Measurements from ENCODE around the gene PLCH2.

Gene PLCH2

GRCh38 chr1:2508751-2509150, 32.7 kb downstream of the PLCH2 start:
- no peak for DNase-seq
- Histone ChIP-seq H3K27me3 (replicated peaks) (no peaks in the 10 kb centered on the region), H3K4me3 (ENCODE audit: low read depth, low read length) (no peak overlapping the region), H3K36me3 (replicated peaks) (peaks cover 63% of the 10 kb centered on the region), H3K27ac (no peak overlapping the region)
- TF ChIP-seq, protein P1, sequence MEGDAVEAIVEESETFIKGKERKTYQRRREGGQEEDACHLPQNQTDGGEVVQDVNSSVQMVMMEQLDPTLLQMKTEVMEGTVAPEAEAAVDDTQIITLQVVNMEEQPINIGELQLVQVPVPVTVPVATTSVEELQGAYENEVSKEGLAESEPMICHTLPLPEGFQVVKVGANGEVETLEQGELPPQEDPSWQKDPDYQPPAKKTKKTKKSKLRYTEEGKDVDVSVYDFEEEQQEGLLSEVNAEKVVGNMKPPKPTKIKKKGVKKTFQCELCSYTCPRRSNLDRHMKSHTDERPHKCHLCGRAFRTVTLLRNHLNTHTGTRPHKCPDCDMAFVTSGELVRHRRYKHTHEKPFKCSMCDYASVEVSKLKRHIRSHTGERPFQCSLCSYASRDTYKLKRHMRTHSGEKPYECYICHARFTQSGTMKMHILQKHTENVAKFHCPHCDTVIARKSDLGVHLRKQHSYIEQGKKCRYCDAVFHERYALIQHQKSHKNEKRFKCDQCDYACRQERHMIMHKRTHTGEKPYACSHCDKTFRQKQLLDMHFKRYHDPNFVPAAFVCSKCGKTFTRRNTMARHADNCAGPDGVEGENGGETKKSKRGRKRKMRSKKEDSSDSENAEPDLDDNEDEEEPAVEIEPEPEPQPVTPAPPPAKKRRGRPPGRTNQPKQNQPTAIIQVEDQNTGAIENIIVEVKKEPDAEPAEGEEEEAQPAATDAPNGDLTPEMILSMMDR (IDR thresholded peaks at IDR 0.05; ENCODE audit: low read depth, low read length, missing control alignments): no peak
- in situ Hi-C loops (cut with HindIII; ENCODE audit: low pct_ligation_motif_present, low sequenced_read_pairs): loop anchor here (25.0 kb wide), 1 partner anchor 96 kb away; the partner anchor contains the start of gene PEX10

- Histone ChIP-seq H3K36me3 (replicated peaks) (peaks cover 68% of the 10 kb centered on the region), H3K27ac (no peak overlapping the region), H3K4me3 (ENCODE audit: low read depth, low read length) (no peak overlapping the region), H3K27me3 (replicated peaks) (no peaks in the 10 kb centered on the region)
- TF ChIP-seq, protein P1 (IDR thresholded peaks at IDR 0.05; ENCODE audit: low read depth, low read length, missing control alignments): no peak
- in situ Hi-C loops (cut with HindIII; ENCODE audit: low pct_ligation_motif_present, low sequenced_read_pairs): loop anchor here (25.0 kb wide), 1 partner anchor 97 kb away; the partner anchor contains the start of gene PEX10
- no peak for DNase-seq
Measured at GRCh38 chr1:2509589-2509988, 33.5 kb downstream of the PLCH2 start.

DNA sequence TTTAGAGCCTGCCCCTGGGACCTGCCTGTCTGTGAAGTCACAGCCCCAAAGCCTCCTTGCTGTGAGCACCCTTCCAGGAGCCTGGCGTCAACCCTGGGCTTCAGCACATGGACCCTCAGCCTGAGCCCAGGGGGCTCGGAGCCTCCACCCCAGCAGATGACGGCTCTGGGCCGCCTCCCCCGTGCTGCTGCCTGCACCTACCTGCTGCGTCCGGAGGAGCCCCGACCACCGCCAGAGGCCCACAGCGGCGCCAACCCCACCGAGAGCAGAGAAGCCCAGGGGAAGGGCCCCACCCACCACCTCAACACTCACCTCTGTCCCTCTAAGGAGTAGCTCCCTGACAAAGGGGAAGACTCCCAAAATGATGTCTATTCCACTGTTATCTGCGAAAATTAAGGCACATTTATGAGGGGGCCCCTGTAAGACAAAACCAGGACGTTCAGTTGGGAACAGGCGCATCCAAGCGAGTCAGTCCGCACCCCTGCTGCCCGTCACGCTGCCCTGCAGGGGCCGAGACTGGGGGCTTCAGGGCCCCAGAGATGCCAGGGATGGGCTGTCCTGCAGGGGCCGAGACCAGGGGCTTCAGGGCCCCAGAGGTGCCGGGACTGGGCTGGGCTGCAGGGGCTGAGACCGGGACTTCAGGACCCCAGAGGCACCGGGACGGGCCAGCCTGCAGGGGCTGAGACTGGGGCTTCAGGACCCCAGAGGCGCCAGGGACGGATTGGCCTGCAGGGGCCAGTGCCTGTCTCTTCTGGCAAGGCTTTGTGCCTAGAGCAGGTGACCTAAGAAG, 34.5 kb downstream of the PLCH2 start:
- Histone ChIP-seq H3K27me3 (replicated peaks) (no peaks in the 10 kb centered on the region), H3K36me3 (replicated peaks) (peaks cover 77% of the 10 kb centered on the region), H3K27ac (no peak overlapping the region), H3K4me3 (ENCODE audit: low read depth, low read length) (no peak overlapping the region)
- DNase-seq: no peak
- TF ChIP-seq, protein P1 (IDR thresholded peaks at IDR 0.05; ENCODE audit: low read depth, low read length, missing control alignments): no peak
- in situ Hi-C loops (cut with HindIII; ENCODE audit: low pct_ligation_motif_present, low sequenced_read_pairs): loop anchor here (25.0 kb wide), 1 partner anchor 98 kb away; the partner anchor contains the start of gene PEX10

DNA sequence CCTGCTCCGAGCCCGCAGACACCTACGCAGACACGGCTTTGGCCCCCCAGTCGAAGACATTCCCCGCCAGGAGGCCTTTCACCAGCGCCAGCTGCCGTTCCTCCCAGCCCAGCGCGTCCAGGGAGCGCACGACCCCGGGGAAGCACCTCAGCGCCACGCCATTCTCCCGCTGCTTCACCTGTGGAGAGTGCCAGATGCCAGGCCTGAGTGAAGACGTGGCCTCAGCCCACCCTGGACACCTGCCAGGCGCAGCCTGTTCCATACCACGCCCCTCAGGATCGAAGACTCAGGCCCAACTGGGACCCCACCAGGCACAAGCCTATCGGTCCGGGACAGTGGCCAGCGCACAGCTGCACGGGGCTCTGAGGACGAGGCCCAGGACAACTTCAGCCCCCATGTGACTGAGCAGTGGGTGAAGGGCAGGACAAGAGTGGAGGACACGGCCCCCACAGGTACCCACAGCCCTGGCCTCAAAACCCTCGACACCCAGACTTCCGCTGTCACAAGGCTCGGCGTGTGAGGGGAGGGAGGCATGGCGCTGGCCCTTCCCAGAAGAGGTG, 36.9 kb downstream of the PLCH2 start:
- H3K36me3 ChIP-seq (replicated peaks): peaks cover 89% of the 10 kb centered on the region
- no peaks in the 10 kb centered on the region for H3K27me3 ChIP-seq (replicated peaks)
- DNase-seq: no peak
- TF ChIP-seq, protein P1 (IDR thresholded peaks at IDR 0.05; ENCODE audit: low read depth, low read length, missing control alignments): no peak
- in situ Hi-C loops (cut with HindIII; ENCODE audit: low pct_ligation_motif_present, low sequenced_read_pairs): loop anchor here (25.0 kb wide), 1 partner anchor 101 kb away; the partner anchor contains the start of gene PEX10
- H3K4me3 ChIP-seq (ENCODE audit: low read depth, low read length): no peak overlapping the region
- no peak overlapping the region for H3K27ac ChIP-seq

GRCh38 chr1:2513939-2514652, 38.0 kb downstream of the PLCH2 start:
- no peak for DNase-seq
- Histone ChIP-seq H3K27ac (no peak overlapping the region), H3K36me3 (replicated peaks) (peaks cover 91% of the 10 kb centered on the region), H3K4me3 (ENCODE audit: low read depth, low read length) (no peak overlapping the region), H3K27me3 (replicated peaks) (no peaks in the 10 kb centered on the region)
- in situ Hi-C loops (cut with HindIII; ENCODE audit: low pct_ligation_motif_present, low sequenced_read_pairs): loop anchor here (25.0 kb wide), 1 partner anchor 102 kb away; the partner anchor contains the start of gene PEX10
- TF ChIP-seq, protein P1 (IDR thresholded peaks at IDR 0.05; ENCODE audit: low read depth, low read length, missing control alignments): no peak
